Immature natural killer cell (primary cell): ENCODE results near the gene PLSCR3. TPM values are rescaled to one million over a fixed set of nuclear protein-coding genes. Genes with fewer than 3 reads are reported as not detected.

Experiments
- DNase-seq, 3 donors: peaks; one replicate each; pipeline ENCODE4 v3.0.0; 2022; ENCODE audit warnings: mixed read lengths in 1 of 3
- H3K27ac Mint-ChIP-seq, 6 donors: one replicate each; pipeline ENCODE4 v1.8.0; 2020; ENCODE audit warnings: mixed read lengths in 6 of 6, mild to moderate bottlenecking in 5 of 6, inconsistent platforms in 4 of 6, moderate library complexity in 3 of 6
- H3K27me3 Mint-ChIP-seq, 3 donors: one replicate each; pipeline ENCODE4 v1.8.0; 2020 to 2021; ENCODE audit warnings: low read depth in 3 of 3, mild to moderate bottlenecking in 3 of 3, mixed read lengths in 3 of 3, moderate library complexity in 3 of 3, inconsistent platforms in 1 of 3
- H3K36me3 Mint-ChIP-seq, 3 donors: one replicate each; pipeline ENCODE4 v1.8.0; 2020; ENCODE audit warnings: mixed read lengths in 3 of 3, inconsistent platforms in 2 of 3, mild to moderate bottlenecking in 2 of 3
- H3K4me1 Mint-ChIP-seq, 2 donors: one replicate each; pipeline ENCODE4 v1.8.0; 2020; ENCODE audit warnings: inconsistent platforms in 2 of 2, mild to moderate bottlenecking in 2 of 2, mixed read lengths in 2 of 2, moderate library complexity in 1 of 2
- H3K4me3 Mint-ChIP-seq, 5 donors: one replicate each; pipeline ENCODE4 v1.8.0; 2020; ENCODE audit warnings: mild to moderate bottlenecking in 5 of 5, mixed read lengths in 5 of 5, inconsistent platforms in 3 of 5, moderate library complexity in 3 of 5
- H3K9me3 Mint-ChIP-seq, 6 donors: one replicate each; pipeline ENCODE4 v1.8.0; 2020; ENCODE audit warnings: mild to moderate bottlenecking in 6 of 6, mixed read lengths in 6 of 6, inconsistent platforms in 4 of 6, moderate library complexity in 3 of 6
- polyA plus RNA-seq, 3 donors: library from polyadenylated mRNA; unstranded; fragments of 300-500 nt; fragmentation: Illumina TruSeq; gene quantifications; one replicate each; pipeline ENCODE4 v1.2.3, GENCODE V29; 2021

PLSCR3 gene
- polyA plus RNA-seq, 3 donors from 2014 or later: 38.1 to 82.5 (median 54.2) TPM

DNA sequence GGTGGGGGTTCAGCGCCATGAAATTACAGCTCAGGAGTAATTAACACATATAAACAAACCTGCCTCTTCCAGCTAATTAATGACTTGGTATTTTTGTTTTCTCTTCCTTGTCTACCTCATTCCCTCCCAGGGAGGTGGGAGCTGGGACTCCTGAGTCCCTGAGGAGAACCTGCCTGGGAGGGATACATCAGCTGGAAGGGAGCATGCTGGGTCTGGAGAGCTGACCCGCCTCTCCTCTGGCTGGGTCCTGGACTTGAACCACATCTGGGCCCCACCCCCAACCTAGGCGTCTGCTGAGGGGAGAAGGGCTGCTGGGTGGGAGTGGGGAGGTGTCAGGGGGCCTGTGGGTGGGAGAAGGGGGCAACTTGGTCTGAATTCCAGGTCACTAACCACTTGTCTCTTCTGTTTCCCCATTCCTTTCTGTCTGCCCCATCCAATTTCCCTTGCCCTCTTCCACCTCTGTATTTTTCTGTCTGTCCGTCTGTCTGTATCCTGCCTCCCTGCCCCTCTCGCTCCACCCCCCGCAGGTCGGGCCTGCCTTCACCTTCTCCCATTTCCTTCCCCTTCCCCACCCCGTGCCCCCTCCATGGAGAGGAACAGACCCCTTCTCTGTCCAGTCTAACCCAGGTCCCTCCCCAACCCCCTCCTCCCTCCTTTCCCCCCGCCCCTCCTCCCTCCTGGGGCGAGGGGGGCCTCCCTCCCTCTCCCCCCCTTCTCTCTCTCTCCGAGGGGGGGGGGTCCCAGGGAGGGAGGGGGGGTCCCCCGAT, 13.3 kb upstream of the PLSCR3 start, which contains the start of gene NLGN2:
Gene NLGN2, plus strand, starts transcription at position 361 of the 767 bp plus-strand sequence. CDS start 411 bp downstream, outside the sequence.
- no peaks in the 10 kb centered on the region for H3K36me3 Mint-ChIP-seq
- no peak for DNase-seq
- H3K9me3 Mint-ChIP-seq: peaks cover 0 to 2% (median 0%) of the 10 kb centered on the region in 6 donors
- H3K27me3 Mint-ChIP-seq: peaks cover 6 to 13% (median 10%) of the 10 kb centered on the region in 3 donors
- H3K4me3 Mint-ChIP-seq: peak within 1 kb of the TSS in 4 of 5 donors; percentile 14 to 59 (median 48)
- peaks cover 8 to 21% of the 10 kb centered on the region in 2 donors for H3K4me1 Mint-ChIP-seq
- H3K27ac Mint-ChIP-seq: peak within 1 kb of the TSS in 1 of 6 donors; percentile 58

DNA sequence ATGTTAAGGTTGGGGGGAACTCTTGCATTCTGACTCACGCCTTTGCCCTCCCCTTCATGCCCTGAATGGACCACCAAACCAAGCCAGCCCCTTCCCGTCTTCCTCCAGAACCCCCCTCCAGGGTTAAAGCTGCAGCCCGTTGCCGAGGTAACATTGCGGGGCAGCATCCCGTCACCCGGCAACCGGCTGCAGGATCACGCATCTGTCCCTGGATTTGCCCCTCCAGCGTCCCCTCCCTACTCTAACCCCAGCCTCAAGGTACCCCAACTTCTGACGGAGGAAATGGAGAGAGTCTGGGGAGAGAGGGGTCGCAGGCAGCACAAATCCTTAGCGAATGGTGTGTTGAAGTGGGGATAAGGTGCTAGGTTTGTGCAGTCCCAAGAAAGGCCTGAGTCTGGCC, 12.8 kb upstream of the PLSCR3 start:
- H3K36me3 Mint-ChIP-seq: no peaks in the 10 kb centered on the region
- no peak for DNase-seq
- H3K4me1 Mint-ChIP-seq: peaks cover 8 to 21% of the 10 kb centered on the region in 2 donors
- H3K27me3 Mint-ChIP-seq: peaks cover 6 to 13% (median 9%) of the 10 kb centered on the region in 3 donors
- peaks cover 0 to 2% (median 0%) of the 10 kb centered on the region in 6 donors for H3K9me3 Mint-ChIP-seq
- no peak overlapping the region for H3K27ac Mint-ChIP-seq
- H3K4me3 Mint-ChIP-seq: peak overlapping the region in 1 of 5 donors; percentile 35

DNA sequence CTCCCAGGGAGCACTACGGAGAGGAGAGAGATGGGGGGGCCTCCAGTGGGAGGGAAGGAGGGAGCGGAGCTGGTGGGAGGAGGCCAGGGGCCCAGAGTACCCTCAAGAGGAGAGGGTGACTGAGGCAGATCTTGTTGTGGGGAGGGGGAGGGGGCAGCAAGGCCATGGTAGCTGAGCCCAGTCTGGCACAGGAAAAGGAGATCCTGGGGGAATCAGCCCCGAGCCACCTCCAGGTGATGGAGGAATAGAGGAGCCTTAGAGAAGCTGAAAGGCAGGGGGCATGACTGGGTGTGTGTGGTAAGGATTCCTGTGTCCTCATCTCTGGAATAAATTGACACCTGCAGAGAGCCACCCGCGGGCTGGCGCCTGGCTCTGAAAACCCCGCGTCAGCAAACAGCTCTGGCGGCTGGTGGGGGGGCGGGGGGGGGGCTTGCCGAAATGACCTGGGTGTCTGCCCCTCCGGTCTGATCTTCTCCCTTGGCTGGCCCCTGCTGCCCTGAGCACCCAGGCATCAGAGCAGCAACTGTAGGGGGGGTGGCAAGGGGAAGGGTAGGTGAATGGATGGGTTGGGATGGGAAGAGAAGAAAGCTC, 12.0 kb upstream of the PLSCR3 start:
- H3K36me3 Mint-ChIP-seq: no peaks in the 10 kb centered on the region
- peaks cover 6 to 13% (median 7%) of the 10 kb centered on the region in 3 donors for H3K27me3 Mint-ChIP-seq
- H3K4me1 Mint-ChIP-seq: peaks cover 12 to 21% of the 10 kb centered on the region in 2 donors
- peak overlapping the region in 4 of 6 donors; percentile 75 to 88 (median 80) for H3K27ac Mint-ChIP-seq
- H3K9me3 Mint-ChIP-seq: peaks cover 0 to 2% (median 0%) of the 10 kb centered on the region in 6 donors
- peak overlapping the region; percentile 63 to 78 (median 73) for H3K4me3 Mint-ChIP-seq
- DNase-seq: no peak

DNA sequence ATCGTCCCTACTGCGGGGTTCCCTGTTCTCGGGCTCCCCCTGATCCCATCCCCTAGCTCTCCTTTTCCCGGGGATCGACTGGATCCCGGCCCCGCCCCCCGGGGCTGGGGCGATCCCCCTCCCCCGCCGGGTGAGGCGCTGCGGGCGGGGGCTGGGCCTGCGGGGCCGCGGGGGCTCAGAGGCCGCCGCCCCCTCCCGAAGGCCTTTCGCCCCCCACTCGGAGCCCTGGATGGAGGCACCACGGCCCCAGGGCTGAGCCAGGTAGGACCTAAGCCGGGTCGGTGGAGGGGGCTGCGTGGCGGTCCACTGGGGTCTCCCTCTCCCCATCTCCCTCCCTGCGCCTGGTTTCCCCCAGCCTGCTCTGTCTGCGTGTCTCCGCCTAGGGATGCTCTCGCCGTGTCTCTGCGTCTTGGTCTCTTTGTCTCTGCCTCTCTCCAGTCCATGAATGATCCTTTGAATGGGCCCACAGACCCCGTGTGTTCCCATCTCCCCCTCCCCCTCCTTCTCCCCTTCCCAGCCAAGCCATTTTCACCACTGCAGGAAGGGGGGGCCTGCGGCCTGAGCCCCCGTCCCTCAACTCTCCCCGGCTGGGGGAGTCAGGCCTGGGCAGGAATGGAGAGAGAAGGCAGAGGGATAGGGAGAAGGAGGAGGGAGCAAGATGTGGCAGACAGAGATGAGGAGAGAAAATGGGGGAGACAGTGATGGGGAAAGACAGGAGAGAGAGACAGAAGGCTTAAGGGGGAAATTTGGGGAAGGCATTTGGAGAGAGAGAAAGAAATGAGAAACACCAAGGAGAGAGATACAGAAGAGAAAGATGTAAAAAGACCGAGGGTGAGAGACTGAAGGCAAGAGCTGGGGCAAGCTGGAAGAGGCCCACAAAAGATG, 11.3 kb upstream of the PLSCR3 start:
- DNase-seq: no peak
- Mint-ChIP-seq H3K27ac (peak overlapping the region in 5 of 6 donors; percentile 66 to 88 (median 79)), H3K4me3 (peak overlapping the region; percentile 74 to 85 (median 78)), H3K27me3 (peaks cover 6 to 13% (median 7%) of the 10 kb centered on the region in 3 donors), H3K36me3 (no peaks in the 10 kb centered on the region), H3K9me3 (peaks cover 0 to 2% (median 0%) of the 10 kb centered on the region in 6 donors), H3K4me1 (peaks cover 12 to 21% of the 10 kb centered on the region in 2 donors)

DNA sequence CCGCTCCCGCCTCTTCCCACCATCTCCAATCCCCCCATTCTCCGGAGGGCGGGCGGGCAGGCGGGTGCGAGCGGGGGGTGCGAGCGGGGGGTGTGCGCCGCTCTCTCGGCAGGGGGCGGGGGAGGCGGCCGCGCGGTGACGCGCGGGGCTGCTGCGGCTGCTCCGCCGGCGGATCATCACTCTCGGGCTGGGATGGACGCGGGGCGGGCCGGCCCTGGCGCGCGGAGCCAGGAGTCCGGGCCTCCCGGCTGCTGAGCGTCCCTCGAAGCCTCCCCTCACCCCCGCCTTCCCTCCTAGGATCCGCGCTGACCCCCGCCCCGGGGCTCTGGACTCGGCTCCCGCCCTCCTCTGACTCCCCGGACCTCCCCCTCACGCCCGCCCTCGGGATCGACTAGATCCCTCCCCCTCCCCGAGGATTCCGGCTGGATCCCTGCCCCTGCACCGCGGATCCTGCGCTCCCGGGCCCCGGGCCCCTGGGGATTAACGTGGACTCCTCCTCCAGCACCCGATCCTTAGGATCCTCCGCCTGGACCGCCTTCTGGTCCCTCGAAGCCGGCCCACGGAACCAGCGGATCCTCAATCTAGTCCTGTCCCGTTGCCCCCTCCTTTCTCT, 10.5 kb upstream of the PLSCR3 start:
- Mint-ChIP-seq H3K4me3 (peak overlapping the region; percentile 94 to 96 (median 95)), H3K9me3 (peaks cover 0 to 2% (median 0%) of the 10 kb centered on the region in 6 donors), H3K4me1 (peaks cover 12 to 21% of the 10 kb centered on the region in 2 donors), H3K27me3 (peaks cover 6 to 9% (median 7%) of the 10 kb centered on the region in 3 donors), H3K27ac (peak overlapping the region; percentile 85 to 99 (median 98)), H3K36me3 (no peaks in the 10 kb centered on the region)
- DNase-seq: no peak

DNA sequence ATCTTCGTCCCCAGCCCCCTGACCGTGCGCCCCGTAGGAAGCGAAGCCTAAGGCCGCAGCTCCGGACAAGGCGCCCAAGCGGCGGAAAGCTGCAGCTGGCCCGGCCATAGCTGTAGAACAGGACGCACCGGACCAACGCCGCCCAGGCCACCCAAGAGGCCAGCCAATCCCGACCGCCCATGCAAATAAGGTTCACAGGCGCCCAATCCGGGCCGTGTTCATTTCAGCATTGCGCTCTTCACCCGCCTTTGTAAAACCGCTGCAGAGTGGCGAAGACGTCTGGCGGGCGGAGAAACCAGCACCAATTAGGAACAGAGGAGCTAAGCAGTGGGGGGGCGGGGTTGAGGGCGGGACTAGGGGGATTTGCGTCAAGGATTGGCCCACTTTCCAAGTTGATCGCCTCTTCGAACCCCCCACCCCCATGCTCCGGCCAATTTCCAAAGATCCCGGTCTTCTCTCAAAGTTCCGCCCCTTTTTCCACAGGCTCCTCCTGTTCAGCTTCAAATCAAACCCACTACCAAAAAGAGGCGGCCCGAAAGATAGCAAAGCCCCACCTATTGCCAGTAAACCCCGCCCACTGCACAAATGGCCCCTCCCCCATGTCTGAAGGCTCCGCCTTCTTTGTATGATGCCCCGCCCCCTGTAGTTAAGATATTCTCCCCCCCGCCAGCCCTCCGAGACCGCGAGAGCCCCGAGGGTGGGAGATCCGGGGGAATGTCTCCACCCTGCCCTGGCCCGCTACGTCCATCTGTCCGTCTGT, 9.8 kb upstream of the PLSCR3 start, which contains the start of gene TMEM256:
Gene TMEM256, minus strand, starts transcription at position 121 of the 760 bp plus-strand sequence. Its CDS starts 13 bp downstream, at position 108.
- H3K27me3 Mint-ChIP-seq: peaks cover 6 to 9% (median 7%) of the 10 kb centered on the region in 3 donors
- H3K9me3 Mint-ChIP-seq: no peaks in the 10 kb centered on the region
- H3K4me3 Mint-ChIP-seq: peak within 1 kb of the TSS; percentile 94 to 96 (median 95)
- peaks cover 12 to 23% of the 10 kb centered on the region in 2 donors for H3K4me1 Mint-ChIP-seq
- DNase-seq: peak; percentile 95 to 96 (median 96)
- no peaks in the 10 kb centered on the region for H3K36me3 Mint-ChIP-seq
- peak within 1 kb of the TSS; percentile 85 to 99 (median 98) for H3K27ac Mint-ChIP-seq

DNA sequence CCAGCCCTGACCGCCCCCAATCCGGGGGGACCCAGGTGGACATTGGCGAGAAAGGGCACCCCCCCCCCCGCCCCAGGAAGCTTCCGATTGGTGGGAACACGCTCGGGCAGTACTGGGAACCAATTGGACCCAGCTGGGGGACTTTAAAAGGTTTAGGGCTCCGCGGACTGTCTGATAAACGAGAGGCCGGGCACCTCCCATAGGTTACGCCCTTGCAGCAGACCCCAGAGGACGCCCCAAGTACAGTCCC, 9.3 kb upstream of the PLSCR3 start:
- H3K27ac Mint-ChIP-seq: peak overlapping the region; percentile 77 to 99 (median 98)
- no peak for DNase-seq
- H3K36me3 Mint-ChIP-seq: no peaks in the 10 kb centered on the region
- peak overlapping the region; percentile 94 to 96 (median 95) for H3K4me3 Mint-ChIP-seq
- H3K9me3 Mint-ChIP-seq: no peaks in the 10 kb centered on the region
- peaks cover 6 to 9% (median 7%) of the 10 kb centered on the region in 3 donors for H3K27me3 Mint-ChIP-seq
- peaks cover 12 to 23% of the 10 kb centered on the region in 2 donors for H3K4me1 Mint-ChIP-seq

DNA sequence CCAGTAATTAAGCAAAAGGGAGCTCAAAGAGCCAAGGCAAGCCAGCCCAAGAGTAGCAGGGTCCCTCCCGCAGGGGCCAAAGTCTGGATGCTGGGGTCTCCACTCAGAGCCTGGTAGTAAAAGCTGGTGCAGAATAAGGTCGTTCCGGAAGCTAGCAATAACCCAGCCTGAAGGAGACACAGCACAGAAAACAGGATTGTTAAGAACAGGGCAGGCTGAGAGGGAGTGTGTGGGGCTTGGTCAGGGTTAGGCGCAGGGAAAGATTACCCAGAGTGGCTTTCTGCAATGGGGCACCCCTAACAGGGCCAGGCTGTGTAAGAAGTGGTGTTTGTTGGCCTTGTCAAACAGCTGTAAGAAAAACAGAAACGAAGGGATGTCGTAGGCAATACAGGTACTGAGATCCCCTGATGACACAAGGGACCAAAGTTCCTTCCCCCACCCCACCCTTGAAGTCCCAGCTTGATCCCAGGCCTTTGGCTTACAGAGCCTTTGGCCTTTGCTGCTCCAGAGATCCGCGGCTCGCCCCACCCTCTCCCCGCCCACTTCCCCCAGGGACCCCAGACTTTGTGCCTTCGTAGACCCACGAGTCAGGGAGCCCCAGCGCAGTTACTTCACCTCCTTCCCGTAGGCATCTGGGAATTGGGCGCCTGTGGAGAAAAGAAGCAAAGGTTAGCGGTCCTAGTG, 8.9 kb upstream of the PLSCR3 start:
- Mint-ChIP-seq H3K27me3 (peaks cover 6 to 9% (median 7%) of the 10 kb centered on the region in 3 donors), H3K4me3 (peak overlapping the region; percentile 94 to 96 (median 95)), H3K36me3 (no peaks in the 10 kb centered on the region), H3K27ac (peak overlapping the region; percentile 77 to 99 (median 97)), H3K9me3 (no peaks in the 10 kb centered on the region), H3K4me1 (peaks cover 12 to 23% of the 10 kb centered on the region in 2 donors)
- no peak for DNase-seq

DNA sequence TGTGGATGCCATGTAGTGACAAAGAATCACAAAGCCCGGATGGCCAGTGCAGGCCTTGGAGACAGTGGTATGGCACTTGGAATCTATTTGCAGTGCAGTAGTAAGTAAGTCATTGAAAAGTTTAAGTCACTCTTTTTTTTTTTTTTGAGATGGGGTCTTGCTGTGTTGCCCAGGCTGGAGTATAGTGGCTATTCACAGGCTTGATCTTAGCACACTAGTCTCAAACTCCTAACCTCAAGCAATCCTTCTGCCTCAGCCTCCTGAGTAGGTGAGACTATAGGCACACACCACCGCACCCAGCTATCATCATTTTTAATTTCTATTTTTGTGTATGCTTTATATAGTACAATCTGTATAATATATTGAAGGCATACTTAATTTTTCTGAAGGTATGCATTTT, 4.3 kb upstream of the PLSCR3 start:
- Mint-ChIP-seq H3K27ac (no peak overlapping the region), H3K4me1 (peaks cover 19 to 23% of the 10 kb centered on the region in 2 donors), H3K27me3 (peaks cover 2 to 3% (median 2%) of the 10 kb centered on the region in 3 donors), H3K4me3 (no peak overlapping the region), H3K36me3 (no peaks in the 10 kb centered on the region), H3K9me3 (no peaks in the 10 kb centered on the region)
- no peak for DNase-seq

DNA sequence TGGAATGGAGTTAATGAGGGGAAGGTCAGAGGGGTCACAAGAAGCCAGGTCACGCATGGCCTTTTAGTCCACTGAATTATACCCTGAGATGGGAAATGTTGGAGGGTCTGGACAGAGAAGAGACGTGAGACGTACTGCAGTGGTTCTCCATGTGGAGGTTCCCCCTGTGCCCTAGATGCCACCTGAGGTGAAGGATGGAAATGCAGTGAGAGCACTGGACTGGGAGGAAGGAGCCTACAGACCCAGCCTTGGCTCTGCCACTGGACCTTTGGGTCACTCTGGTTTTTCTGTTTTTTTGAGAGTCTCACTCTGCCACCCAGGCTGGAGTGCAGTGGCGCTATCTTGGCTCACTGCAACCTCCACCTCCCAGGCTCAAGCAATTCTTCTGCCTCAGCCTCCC, 1.8 kb upstream of the PLSCR3 start:
- Mint-ChIP-seq H3K27ac (peak overlapping the region in 1 of 6 donors; percentile 28), H3K9me3 (no peaks in the 10 kb centered on the region), H3K36me3 (no peaks in the 10 kb centered on the region), H3K27me3 (peaks cover 2 to 3% (median 2%) of the 10 kb centered on the region in 3 donors), H3K4me3 (peak overlapping the region in 3 of 5 donors; percentile 12 to 61 (median 22)), H3K4me1 (peaks cover 11 to 15% of the 10 kb centered on the region in 2 donors)
- DNase-seq: no peak

DNA sequence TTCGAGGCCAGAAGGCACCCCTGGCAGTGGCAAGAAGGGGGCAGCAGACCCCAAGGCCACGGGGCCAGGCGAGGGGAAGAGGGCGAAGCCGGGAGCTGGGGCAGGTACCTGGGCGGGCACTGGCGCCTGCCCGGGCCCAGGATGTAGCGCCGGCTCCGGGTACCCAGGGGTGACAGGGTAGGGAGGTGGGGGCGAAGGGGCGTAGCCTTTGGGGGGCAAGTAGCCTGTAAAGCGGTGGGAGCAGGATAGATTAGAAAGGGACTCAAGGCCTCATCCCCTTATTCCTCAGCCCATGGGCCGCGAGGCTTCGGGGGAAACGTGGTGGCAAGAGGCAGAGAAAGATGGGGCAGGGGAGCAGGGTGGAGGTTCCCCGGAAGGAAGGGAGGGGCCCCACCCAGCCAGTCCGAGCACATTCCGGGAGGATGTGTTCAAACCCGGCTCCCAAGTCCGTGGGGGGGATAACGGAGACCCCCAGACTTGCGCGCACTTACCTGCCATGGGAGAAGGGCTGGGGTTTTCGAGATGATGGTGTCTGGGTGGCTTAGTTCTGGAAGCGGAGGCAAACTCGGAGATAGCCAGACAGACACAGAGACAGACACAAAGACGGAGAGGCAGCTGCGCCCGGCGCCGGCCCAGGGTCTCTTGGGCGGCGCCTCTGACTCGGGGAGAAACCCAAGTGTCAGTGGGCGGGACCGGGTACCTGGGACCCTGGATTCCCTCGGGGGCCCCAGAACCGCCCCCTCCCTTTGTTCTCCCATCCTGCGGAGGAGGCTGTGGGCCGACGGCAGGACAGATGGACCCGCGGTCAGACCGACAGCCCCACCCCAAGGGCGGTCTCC, 493 bp downstream of the PLSCR3 start:
- Mint-ChIP-seq H3K36me3 (peaks cover 0 to 5% (median 0%) of the 10 kb centered on the region in 3 donors), H3K4me3 (peak overlapping the region; percentile 87 to 93 (median 91)), H3K4me1 (peaks cover 11 to 13% of the 10 kb centered on the region in 2 donors), H3K27ac (peak overlapping the region; percentile 82 to 95 (median 89)), H3K27me3 (peaks cover 2 to 3% (median 2%) of the 10 kb centered on the region in 3 donors), H3K9me3 (no peaks in the 10 kb centered on the region)
- DNase-seq: peak in 1 of 3 donors; percentile 73
